HepG2 (cell line): Measurements from ENCODE around the gene ABHD18. TPM values are rescaled to one million over a fixed set of nuclear protein-coding genes. Genes with fewer than 3 reads are reported as not detected.
A peak's percentile ranks its signal among the peaks of the same experiment; 100 is the strongest.

Source experiments
- ATF5 ChIP-seq: sonication (generic); formaldehyde crosslinking; IDR thresholded peaks from 2 replicates; pipeline ENCODE4 v1.4.0; 2020; ENCODE audit warnings: mild to moderate bottlenecking, low read depth, missing genetic modification reagents
- ATM ChIP-seq: fragments of 450-650 bp; IDR thresholded peaks from 2 replicates; pipeline ENCODE4 v1.7.1; 2017; ENCODE audit warnings: mild to moderate bottlenecking, borderline replicate concordance
- CBX1 ChIP-seq: IDR thresholded peaks from one replicate; pipeline ENCODE4 v1.6.1; 2016; ENCODE audit warnings: antibody characterized with exemption, low read depth
- EP300 ChIP-seq, 3 experiments: sonication (generic) in 1 of 3; formaldehyde crosslinking in 1 of 3; IDR thresholded peaks; 2 replicates each; pipeline versions ENCODE4 v1.5.1 to v1.6.1; 2011 to 2020; ENCODE audit warnings: low read depth in 2 of 3, low read length in 2 of 3, borderline replicate concordance in 1 of 3, improper control_type of control experiment in 1 of 3, mild to moderate bottlenecking in 1 of 3, missing genetic modification reagents in 1 of 3, moderate library complexity in 1 of 3
- ERF ChIP-seq: IDR thresholded peaks from 2 replicates; pipeline ENCODE4 v1.6.1; 2018; ENCODE audit warnings: missing biosample characterization, missing genetic modification reagents
- GATAD2A ChIP-seq: IDR thresholded peaks from 2 replicates; pipeline ENCODE4 v1.6.1; 2016
- PAX8 ChIP-seq: sonication (generic); formaldehyde crosslinking; IDR thresholded peaks from 2 replicates; pipeline ENCODE4 v1.8.0; 2022; ENCODE audit warnings: mild to moderate bottlenecking, missing genetic modification reagents, borderline replicate concordance
- SMARCE1 ChIP-seq: fragments of 450-650 bp; IDR thresholded peaks from 2 replicates; pipeline ENCODE4 v1.6.1; 2017; ENCODE audit warnings: borderline replicate concordance
- TOPORS ChIP-seq: sonication (generic); formaldehyde crosslinking; IDR thresholded peaks from 2 replicates; pipeline ENCODE4 v1.8.0; 2023; ENCODE audit warnings: mild to moderate bottlenecking, missing genetic modification reagents
- TRIM22 ChIP-seq: fragments of 450-650 bp; IDR thresholded peaks from 2 replicates; pipeline ENCODE4 v1.6.1; 2017
- ZBTB1 ChIP-seq: sonication (generic); formaldehyde crosslinking; IDR thresholded peaks from 2 replicates; pipeline ENCODE4 v1.4.0; 2020; ENCODE audit warnings: missing genetic modification reagents, borderline replicate concordance
- ZBTB20 ChIP-seq: sonication (generic); formaldehyde crosslinking; IDR thresholded peaks from 2 replicates; pipeline ENCODE4 v1.8.1; 2023; ENCODE audit warnings: missing genetic modification reagents, low read depth, mild to moderate bottlenecking, borderline replicate concordance
- ZBTB3 ChIP-seq: sonication (generic); formaldehyde crosslinking; IDR thresholded peaks from 2 replicates; pipeline ENCODE4 v1.4.0; 2020; ENCODE audit warnings: low read depth, mild to moderate bottlenecking, moderate library complexity, missing genetic modification reagents, borderline replicate concordance
- ZBTB44 ChIP-seq: sonication (generic); formaldehyde crosslinking; IDR thresholded peaks from 2 replicates; pipeline ENCODE4 v1.4.0; 2020; ENCODE audit warnings: missing genetic modification reagents
- ZGPAT ChIP-seq: IDR thresholded peaks from 2 replicates; pipeline ENCODE4 v1.6.1; 2016; ENCODE audit warnings: mild to moderate bottlenecking
- ZKSCAN8 ChIP-seq: IDR thresholded peaks from 2 replicates; pipeline ENCODE4 v1.6.1; 2016; ENCODE audit warnings: borderline replicate concordance, missing genetic modification reagents, missing compliant biosample characterization
- ZMYM2 ChIP-seq: sonication (generic); formaldehyde crosslinking; IDR thresholded peaks from 2 replicates; pipeline ENCODE4 v1.8.0; 2022; ENCODE audit warnings: mild to moderate bottlenecking, missing genetic modification reagents
- ZMYM3 ChIP-seq: sonication (generic); formaldehyde crosslinking; IDR thresholded peaks from 2 replicates; pipeline ENCODE4 v1.5.1; 2020; ENCODE audit warnings: mild to moderate bottlenecking, missing genetic modification reagents
- ZNF253 ChIP-seq: sonication (generic); formaldehyde crosslinking; IDR thresholded peaks from 2 replicates; pipeline ENCODE4 v1.8.0; 2022; ENCODE audit warnings: mild to moderate bottlenecking, missing genetic modification reagents, borderline replicate concordance
- ZNF383 ChIP-seq: sonication (generic); formaldehyde crosslinking; IDR thresholded peaks from 2 replicates; pipeline ENCODE4 v1.4.0; 2020; ENCODE audit warnings: missing genetic modification reagents, mild to moderate bottlenecking, borderline replicate concordance
- polyA plus RNA-seq, 8 experiments: library from polyadenylated mRNA; depleted of rRNA in 3 of 8; stranded (reverse) in 7 of 8; unstranded in 1 of 8; fragments of >200 nt; fragmentation: Illumina TruSeq in 4 of 8; extraction: Trizol in 4 of 8; gene quantifications; 2 replicates each; pipeline versions ENCODE4 v1.2.1 to v1.2.3, GENCODE V29; 2011 to 2016; ENCODE audit warnings: low read depth in 4 of 8, missing spikeins in 1 of 8, mixed read lengths in 1 of 8; ENCODE audit not compliant: insufficient read depth in 1 of 8
- total RNA-seq, 5 experiments: library from RNA; depleted of rRNA; stranded (reverse); fragments of >200 nt; fragmentation: Illumina TruSeq; extraction: Trizol; gene quantifications; 2 replicates each; pipeline ENCODE4 v1.2.3, GENCODE V29; 2016; ENCODE audit warnings: low read depth in 1 of 5
- TF ChIP-seq, protein P1 (sequence below): sonication (generic); formaldehyde crosslinking; IDR thresholded peaks from 2 replicates; pipeline ENCODE4 v1.4.0; 2020; ENCODE audit warnings: mild to moderate bottlenecking, missing genetic modification reagents

Gene ABHD18
- total and polyA plus RNA-seq, 2 of the 13 experiments (the other 11 are each of a cell fraction or from before 2014, with no cell fraction given): 5.5 to 16.3 TPM

DNA sequence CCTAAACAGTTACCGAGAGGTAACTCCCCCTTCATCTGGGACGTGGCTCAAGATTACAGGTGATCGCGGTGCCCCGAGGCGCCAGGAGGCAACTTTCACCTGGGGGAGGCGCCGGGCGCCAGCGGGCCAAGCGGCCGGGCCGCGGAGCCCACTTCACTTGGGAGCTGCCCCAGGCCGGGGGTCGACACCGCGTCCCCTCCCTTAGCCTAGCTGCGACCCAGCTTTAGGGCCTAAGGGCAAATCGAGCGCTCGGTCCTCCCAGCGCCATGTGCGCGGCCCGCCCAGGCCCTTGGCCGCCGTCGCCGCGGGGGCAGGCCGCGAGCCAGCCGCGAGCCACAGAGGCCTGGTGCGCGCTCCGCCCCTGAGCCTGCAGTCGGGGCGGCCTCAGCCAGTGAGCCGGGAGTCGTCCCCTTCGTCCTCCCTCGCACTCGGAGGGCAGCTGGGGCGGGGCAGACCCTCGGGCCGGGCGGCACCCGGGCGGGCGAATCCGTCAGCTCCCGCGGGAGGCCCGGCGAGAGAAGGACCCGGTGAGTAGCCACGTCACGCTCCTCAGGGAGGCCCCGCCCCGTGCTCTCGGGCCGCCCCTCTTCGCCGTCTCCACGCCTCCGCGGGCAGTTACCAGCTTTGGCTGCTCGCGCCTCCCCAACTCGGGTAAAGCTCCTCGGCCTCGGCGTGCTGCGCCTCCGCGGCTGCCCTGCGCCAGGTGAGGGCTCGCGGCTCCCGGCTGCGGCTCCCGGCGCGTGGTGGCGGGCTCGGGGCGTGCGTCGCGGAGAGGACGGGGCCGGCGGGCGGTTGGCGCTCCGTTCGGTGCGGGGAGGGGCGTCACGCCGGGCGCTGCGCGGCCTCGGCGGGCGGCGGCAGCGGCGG is 95.7 kb downstream of the ABHD18 start, which contains the start of gene LARP1B (continued):
- TF ChIP-seq, protein P1, sequence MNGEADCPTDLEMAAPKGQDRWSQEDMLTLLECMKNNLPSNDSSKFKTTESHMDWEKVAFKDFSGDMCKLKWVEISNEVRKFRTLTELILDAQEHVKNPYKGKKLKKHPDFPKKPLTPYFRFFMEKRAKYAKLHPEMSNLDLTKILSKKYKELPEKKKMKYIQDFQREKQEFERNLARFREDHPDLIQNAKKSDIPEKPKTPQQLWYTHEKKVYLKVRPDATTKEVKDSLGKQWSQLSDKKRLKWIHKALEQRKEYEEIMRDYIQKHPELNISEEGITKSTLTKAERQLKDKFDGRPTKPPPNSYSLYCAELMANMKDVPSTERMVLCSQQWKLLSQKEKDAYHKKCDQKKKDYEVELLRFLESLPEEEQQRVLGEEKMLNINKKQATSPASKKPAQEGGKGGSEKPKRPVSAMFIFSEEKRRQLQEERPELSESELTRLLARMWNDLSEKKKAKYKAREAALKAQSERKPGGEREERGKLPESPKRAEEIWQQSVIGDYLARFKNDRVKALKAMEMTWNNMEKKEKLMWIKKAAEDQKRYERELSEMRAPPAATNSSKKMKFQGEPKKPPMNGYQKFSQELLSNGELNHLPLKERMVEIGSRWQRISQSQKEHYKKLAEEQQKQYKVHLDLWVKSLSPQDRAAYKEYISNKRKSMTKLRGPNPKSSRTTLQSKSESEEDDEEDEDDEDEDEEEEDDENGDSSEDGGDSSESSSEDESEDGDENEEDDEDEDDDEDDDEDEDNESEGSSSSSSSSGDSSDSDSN: peak; percentile 98
- no peak for TF ChIP-seq TRIM22
- TF ChIP-seq ERF (CRISPR knock-in tag): peak; percentile 84
- TF ChIP-seq ZNF383 (CRISPR knock-in tag): peak; percentile 71; the same call in 1 of the 2 replicates
- TF ChIP-seq ZKSCAN8: no peak
- no peak for TF ChIP-seq ATM
- TF ChIP-seq ZBTB20: peak; percentile 59; the same call in 1 of the 2 replicates
- peak; percentile 96 for TF ChIP-seq TOPORS
- no peak for TF ChIP-seq EP300 (IDR thresholded peaks at IDR 0.05; ENCODE audit: low read depth in 2 of 2, low read length in 2 of 2)
- TF ChIP-seq EP300 (CRISPR knock-in tag; IDR thresholded peaks at IDR 0.05; ENCODE audit: borderline replicate concordance): no peak; the same call in 1 of the 2 replicates
- peak; percentile 77 for TF ChIP-seq CBX1
- TF ChIP-seq ZMYM3 (CRISPR knock-in tag): no peak
- no peak for TF ChIP-seq ZBTB1
- 0 out of 2 replicates have a peak, but pooled peaks have one; percentile 23 for TF ChIP-seq ZBTB3 (CRISPR knock-in tag)
- TF ChIP-seq ZMYM2 (CRISPR knock-in tag): no peak
- no peak for TF ChIP-seq SMARCE1
- no peak; the same call in 1 of the 2 replicates for TF ChIP-seq PAX8 (CRISPR knock-in tag)
- no peak for TF ChIP-seq ZNF253
- peak; percentile 32; the same call in 1 of the 2 replicates for TF ChIP-seq ATF5 (CRISPR knock-in tag)
- peak; percentile 18; the same call in 1 of the 2 replicates for TF ChIP-seq GATAD2A (CRISPR knock-in tag)
- TF ChIP-seq ZBTB44: peak; percentile 75; the same call in 1 of the 2 replicates
- peak; percentile 64; the same call in 1 of the 2 replicates for TF ChIP-seq ZGPAT (CRISPR knock-in tag)
